ENCODE results near the gene PARD3. TPM values are rescaled to one million over a fixed set of nuclear protein-coding genes. Genes with fewer than 3 reads are reported as not detected.
"Not testable (repeated sequence)": the region's sequence is repeated elsewhere in the genome, so short reads cannot be mapped to it uniquely, and the experiment has no call there.

The PARD3 gene
- total RNA-seq, 1 donor from 2014 or later = 37.2 TPM

GRCh38 chr10:34078017-34078744 lies 736.9 kb downstream of the PARD3 start:
- TF ChIP-seq CTCF (IDR thresholded peaks at IDR 0.05) = peak; percentile 19
- H3K27ac Mint-ChIP-seq (ENCODE audit: unreplicated experiment) = no peak overlapping the region
- no peaks in the 10 kb centered on the region for H3K4me1 Mint-ChIP-seq (ENCODE audit: unreplicated experiment)
- H3K4me3 Mint-ChIP-seq (ENCODE audit: unreplicated experiment) = no peak overlapping the region
- H3K27me3 Mint-ChIP-seq (ENCODE audit: unreplicated experiment) = peaks cover 6% of the 10 kb centered on the region
- no peaks in the 10 kb centered on the region for H3K9me3 Mint-ChIP-seq (ENCODE audit: unreplicated experiment)
- DNase-seq (ENCODE audit: extremely low spot score, unreplicated experiment) = no peak
- H3K36me3 Mint-ChIP-seq (ENCODE audit: unreplicated experiment) = no peaks in the 10 kb centered on the region

- TF ChIP-seq CTCF (IDR thresholded peaks at IDR 0.05) = no peak
Observed at GRCh38 chr10:34076443-34076842, 738.7 kb downstream of the PARD3 start.

GRCh38 chr10:34075254-34075926 lies 739.7 kb downstream of the PARD3 start:
- no peak overlapping the region for H3K4me3 Mint-ChIP-seq (ENCODE audit: unreplicated experiment)
- H3K9me3 Mint-ChIP-seq (ENCODE audit: unreplicated experiment) = peaks cover 10% of the 10 kb centered on the region
- no peaks in the 10 kb centered on the region for H3K36me3 Mint-ChIP-seq (ENCODE audit: unreplicated experiment)
- no peak overlapping the region for H3K27ac Mint-ChIP-seq (ENCODE audit: unreplicated experiment)
- H3K27me3 Mint-ChIP-seq (ENCODE audit: unreplicated experiment) = peaks cover 27% of the 10 kb centered on the region
- no peak for DNase-seq (ENCODE audit: extremely low spot score, unreplicated experiment)
- no peak for TF ChIP-seq CTCF (IDR thresholded peaks at IDR 0.05)
- H3K4me1 Mint-ChIP-seq (ENCODE audit: unreplicated experiment) = no peaks in the 10 kb centered on the region

More at GRCh38 chr10:34076443-34076842, 738.7 kb downstream of the PARD3 start:
- H3K27ac Mint-ChIP-seq (ENCODE audit: unreplicated experiment) = no peak overlapping the region
- H3K4me3 Mint-ChIP-seq (ENCODE audit: unreplicated experiment) = no peak overlapping the region
- peaks cover 19% of the 10 kb centered on the region for H3K27me3 Mint-ChIP-seq (ENCODE audit: unreplicated experiment)
- DNase-seq (ENCODE audit: extremely low spot score, unreplicated experiment) = no peak
- H3K9me3 Mint-ChIP-seq (ENCODE audit: unreplicated experiment) = peaks cover 6% of the 10 kb centered on the region
- H3K4me1 Mint-ChIP-seq (ENCODE audit: unreplicated experiment) = no peaks in the 10 kb centered on the region
- H3K36me3 Mint-ChIP-seq (ENCODE audit: unreplicated experiment) = no peaks in the 10 kb centered on the region

GRCh38 chr10:34074051-34074450 lies 741.0 kb downstream of the PARD3 start:
- no peak for TF ChIP-seq CTCF (IDR thresholded peaks at IDR 0.05)
- H3K9me3 Mint-ChIP-seq (ENCODE audit: unreplicated experiment) = peaks cover 16% of the 10 kb centered on the region

GRCh38 chr10:34067741-34068140 lies 747.4 kb downstream of the PARD3 start:
- peaks cover 38% of the 10 kb centered on the region for H3K9me3 Mint-ChIP-seq (ENCODE audit: unreplicated experiment)
- H3K27ac Mint-ChIP-seq (ENCODE audit: unreplicated experiment); H3K36me3 Mint-ChIP-seq (ENCODE audit: unreplicated experiment); H3K4me1 Mint-ChIP-seq (ENCODE audit: unreplicated experiment); H3K4me3 Mint-ChIP-seq (ENCODE audit: unreplicated experiment); DNase-seq (ENCODE audit: extremely low spot score, unreplicated experiment): not testable (repeated sequence)
- peaks cover 39% of the 10 kb centered on the region for H3K27me3 Mint-ChIP-seq (ENCODE audit: unreplicated experiment)

More at GRCh38 chr10:34074051-34074450, 741.0 kb downstream of the PARD3 start:
- peaks cover 39% of the 10 kb centered on the region for H3K27me3 Mint-ChIP-seq (ENCODE audit: unreplicated experiment)
- no peak for DNase-seq (ENCODE audit: extremely low spot score, unreplicated experiment)
- H3K4me1 Mint-ChIP-seq (ENCODE audit: unreplicated experiment) = no peaks in the 10 kb centered on the region
- H3K36me3 Mint-ChIP-seq (ENCODE audit: unreplicated experiment) = no peaks in the 10 kb centered on the region
- no peak overlapping the region for H3K27ac Mint-ChIP-seq (ENCODE audit: unreplicated experiment)
- H3K4me3 Mint-ChIP-seq (ENCODE audit: unreplicated experiment) = no peak overlapping the region
